ENCODE results near the gene MAGI2. TPM values are rescaled to one million over a fixed set of nuclear protein-coding genes. Genes with fewer than 3 reads are reported as not detected.

The MAGI2 gene
- total and polyA plus RNA-seq, 2 donors (not counting 3 experiments of a cell fraction or from before 2014, with no cell fraction given), result 0.28 to 6.0 TPM

GRCh38 chr7:79410345-79410744 is 43.1 kb downstream of the MAGI2 start:
- no peak for FAIRE-seq
- no peak for TF ChIP-seq MAX (IDR thresholded peaks at IDR 0.05; ENCODE audit: insufficient read depth, insufficient read length)
- no peak for TF ChIP-seq GATA2 (IDR thresholded peaks at IDR 0.05; ENCODE audit: insufficient read depth, insufficient read length, low read depth, low read length)
- TF ChIP-seq MYC (IDR thresholded peaks at IDR 0.05; ENCODE audit: low read depth, low read length), result no peak
- Histone ChIP-seq H2AFZ (ENCODE audit: low read depth, low read length) (no peak overlapping the region), H3K9me1 (replicated peaks; ENCODE audit: control insufficient read depth, extremely low read depth, insufficient read depth, low read length) (no peaks in the 10 kb centered on the region), H3K9ac (replicated peaks; ENCODE audit: extremely low read depth, insufficient read depth, low read length) (no peak overlapping the region), H3K27ac (ENCODE audit: insufficient read depth, low read depth, low read length) (no peak overlapping the region), H3K4me2 (ENCODE audit: insufficient read depth, low read length) (no peak overlapping the region), H3K36me3 (ENCODE audit: control insufficient read depth in 2 of 2, extremely low read depth in 1 of 2, insufficient read depth in 2 of 2, low read length in 2 of 2) (no peaks in the 10 kb centered on the region), H3K9me3 (replicated peaks; ENCODE audit: control insufficient read depth, insufficient read depth, low read length) (no peaks in the 10 kb centered on the region), H3K79me2 (ENCODE audit: control insufficient read depth, insufficient read depth, low read length) (no peaks in the 10 kb centered on the region), H3K4me3 (replicated peaks in 1 of 3; ENCODE audit: insufficient read depth in 1 of 3, low read depth in 1 of 3, low read length in 3 of 3) (no peak overlapping the region), H4K20me1 (replicated peaks; ENCODE audit: control insufficient read depth, extremely low read depth, insufficient read depth, low read length) (no peaks in the 10 kb centered on the region), H3K27me3 (ENCODE audit: control insufficient read depth in 2 of 2, insufficient read depth in 2 of 2, low read length in 2 of 2) (no peaks in the 10 kb centered on the region), H3K4me1 (ENCODE audit: control insufficient read depth, extremely low read depth, insufficient read depth, low read length) (peaks cover 5% of the 10 kb centered on the region)
- intact Hi-C loops (cut with micrococcal nuclease) (no loop called here), dilution Hi-C loops (cut with MboI; ENCODE audit: extremely low pct_ligation_motif_present, low sequenced_read_pairs) (no loop called here)
- ChIA-PET CTCF (interaction anchor here (1.2 to 2.1 kb wide), 2 partner anchors 12 to 18 kb away, joined by 4 to 6 read pairs; no protein-coding TSS in a partner anchor), POLR2A (no interaction called here)
- DNase-seq (ENCODE audit: low read depth, low spot score), result no peak
- BruUV-seq (replicated peaks), result no TSS peak

GRCh38 chr7:79407351-79407750 is 46.1 kb downstream of the MAGI2 start:
- Histone ChIP-seq H3K27me3 (ENCODE audit: control insufficient read depth in 2 of 2, insufficient read depth in 2 of 2, low read length in 2 of 2) (no peaks in the 10 kb centered on the region), H3K9ac (replicated peaks; ENCODE audit: extremely low read depth, insufficient read depth, low read length) (no peak overlapping the region), H4K20me1 (replicated peaks; ENCODE audit: control insufficient read depth, extremely low read depth, insufficient read depth, low read length) (no peaks in the 10 kb centered on the region), H2AFZ (ENCODE audit: low read depth, low read length) (no peak overlapping the region), H3K27ac (ENCODE audit: insufficient read depth, low read depth, low read length) (no peak overlapping the region), H3K79me2 (ENCODE audit: control insufficient read depth, insufficient read depth, low read length) (no peaks in the 10 kb centered on the region), H3K4me1 (ENCODE audit: control insufficient read depth, extremely low read depth, insufficient read depth, low read length) (peaks cover 5% of the 10 kb centered on the region), H3K4me3 (replicated peaks in 1 of 3; ENCODE audit: insufficient read depth in 1 of 3, low read depth in 1 of 3, low read length in 3 of 3) (no peak overlapping the region), H3K9me3 (replicated peaks; ENCODE audit: control insufficient read depth, insufficient read depth, low read length) (no peaks in the 10 kb centered on the region), H3K4me2 (ENCODE audit: insufficient read depth, low read length) (no peak overlapping the region), H3K9me1 (replicated peaks; ENCODE audit: control insufficient read depth, extremely low read depth, insufficient read depth, low read length) (no peaks in the 10 kb centered on the region), H3K36me3 (ENCODE audit: control insufficient read depth in 2 of 2, extremely low read depth in 1 of 2, insufficient read depth in 2 of 2, low read length in 2 of 2) (no peaks in the 10 kb centered on the region)
- POLR2A ChIA-PET, result no interaction called here
- intact Hi-C loops (cut with micrococcal nuclease), result no loop called here
- CTCF ChIA-PET, result interaction anchor here (1.3 to 1.4 kb wide), 2 partner anchors 10 to 109 kb away, joined by 4 to 5 read pairs; no protein-coding TSS in a partner anchor
- TF ChIP-seq POLR2A (IDR thresholded peaks at IDR 0.05; ENCODE audit: low read depth, low read length) (no peak), FOS (IDR thresholded peaks at IDR 0.05; ENCODE audit: borderline replicate concordance, insufficient read depth, low read length) (no peak), POLR2AphosphoS5 (IDR thresholded peaks at IDR 0.05; ENCODE audit: insufficient read depth, low read depth, low read length) (no peak), EZH2 (IDR thresholded peaks at IDR 0.05; ENCODE audit: borderline replicate concordance, low read depth, low read length, severe bottlenecking) (no peak), MYC (IDR thresholded peaks at IDR 0.05; ENCODE audit: low read depth, low read length) (no peak), JUN (IDR thresholded peaks at IDR 0.05; ENCODE audit: borderline replicate concordance, insufficient read depth, insufficient read length, low read depth) (no peak), MAX (IDR thresholded peaks at IDR 0.05; ENCODE audit: insufficient read depth, insufficient read length) (no peak)
- DNase-seq (ENCODE audit: low read depth, low spot score) (no peak), FAIRE-seq (no peak)
- dilution Hi-C loops (cut with MboI; ENCODE audit: extremely low pct_ligation_motif_present, low sequenced_read_pairs), result no loop called here
- BruUV-seq (replicated peaks), result no TSS peak
